ENCODE data around the gene EMCN. TPM values are rescaled to one million over a fixed set of nuclear protein-coding genes. Genes with fewer than 3 reads are reported as not detected.
A peak's percentile ranks its signal among the peaks of the same experiment; 100 is the strongest.

EMCN gene
- total RNA-seq, 6 donors from 2014 or later, result 14.7 to 49.6 (median 36.4) TPM

GRCh38 chr4:100422894-100423293, 94.9 kb downstream of the EMCN start:
- ATAC-seq (ENCODE audit: low FRiP score in 2 of 2) (no peak), DNase-seq (no peak)
- Histone ChIP-seq H3K9me3 (no peaks in the 10 kb centered on the region), H3K27me3 (no peaks in the 10 kb centered on the region), H3K4me1 (peaks cover 0 to 6% (median 0%) of the 10 kb centered on the region in 4 donors), H3K4me3 (no peak overlapping the region), H3K36me3 (peaks cover 0 to 2% (median 0%) of the 10 kb centered on the region in 4 donors), H3K27ac (no peak overlapping the region)
- TF ChIP-seq EP300 (IDR thresholded peaks at IDR 0.05), result no peak
- TF ChIP-seq POLR2A (IDR thresholded peaks at IDR 0.05), result no peak
- no peak for TF ChIP-seq POLR2AphosphoS5 (IDR thresholded peaks at IDR 0.05)
- TF ChIP-seq CTCF (IDR thresholded peaks at IDR 0.05), result no peak
- WGBS, 2 donors, result 67 to 72% methylated on average over 1 of the region's 1 CpG

- H3K9me3 ChIP-seq, result no peaks in the 10 kb centered on the region
- H3K27me3 ChIP-seq, result no peaks in the 10 kb centered on the region
- peaks cover 0 to 6% (median 0%) of the 10 kb centered on the region in 4 donors for H3K4me1 ChIP-seq
- WGBS, 2 donors, result 59 to 60% methylated on average over 3 of the region's 3 CpGs
- H3K4me3 ChIP-seq, result no peak overlapping the region
- ATAC-seq (ENCODE audit: low FRiP score in 2 of 2) (peak in 1 of 2 donors; percentile 75), DNase-seq (no peak)
- H3K27ac ChIP-seq, result no peak overlapping the region
- H3K36me3 ChIP-seq, result peaks cover 0 to 2% (median 0%) of the 10 kb centered on the region in 4 donors
- TF ChIP-seq POLR2AphosphoS5 (IDR thresholded peaks at IDR 0.05), result no peak
- TF ChIP-seq CTCF (IDR thresholded peaks at IDR 0.05), result peak in 5 of 6 experiments; percentile 24 to 39 (median 37)
- no peak for TF ChIP-seq POLR2A (IDR thresholded peaks at IDR 0.05)
- TF ChIP-seq EP300 (IDR thresholded peaks at IDR 0.05), result no peak
These were observed 96.4 kb downstream of the EMCN start for GRCh38 chr4:100421361-100421978.

- no peak for ATAC-seq (ENCODE audit: low FRiP score in 2 of 2)
- 55 to 63% methylated on average over 2 of the region's 2 CpGs for WGBS, 2 donors
These were observed 97.3 kb downstream of the EMCN start for GRCh38 chr4:100420571-100420970.

GRCh38 chr4:100417565-100417964, 100.3 kb downstream of the EMCN start:
- no peak overlapping the region for H3K4me3 ChIP-seq
- WGBS, 2 donors, result 68 to 88% methylated on average over 1 of the region's 1 CpG
- DNase-seq (no peak), ATAC-seq (ENCODE audit: low FRiP score in 2 of 2) (no peak)
- no peak overlapping the region for H3K27ac ChIP-seq
- TF ChIP-seq POLR2A (IDR thresholded peaks at IDR 0.05) (no peak), POLR2AphosphoS5 (IDR thresholded peaks at IDR 0.05) (no peak), CTCF (IDR thresholded peaks at IDR 0.05) (no peak), EP300 (IDR thresholded peaks at IDR 0.05) (no peak)
- no peaks in the 10 kb centered on the region for H3K27me3 ChIP-seq
- peaks cover 0 to 2% (median 0%) of the 10 kb centered on the region in 4 donors for H3K36me3 ChIP-seq
- H3K4me1 ChIP-seq, result no peaks in the 10 kb centered on the region
- H3K9me3 ChIP-seq, result no peaks in the 10 kb centered on the region

More at GRCh38 chr4:100420571-100420970, 97.3 kb downstream of the EMCN start:
- Histone ChIP-seq H3K9me3 (no peaks in the 10 kb centered on the region), H3K27ac (no peak overlapping the region), H3K4me3 (no peak overlapping the region), H3K4me1 (peaks cover 0 to 6% (median 0%) of the 10 kb centered on the region in 4 donors), H3K27me3 (no peaks in the 10 kb centered on the region), H3K36me3 (peaks cover 0 to 2% (median 0%) of the 10 kb centered on the region in 4 donors)
- no peak for DNase-seq
- TF ChIP-seq POLR2AphosphoS5 (IDR thresholded peaks at IDR 0.05) (no peak), EP300 (IDR thresholded peaks at IDR 0.05) (no peak), POLR2A (IDR thresholded peaks at IDR 0.05) (no peak), CTCF (IDR thresholded peaks at IDR 0.05) (no peak)
